Activated T-helper 9 cell treated with anti-CD3 and anti-CD28 coated beads, Interleukin-2, amount 50 U/mL, for 16 hours (primary cell): ENCODE measurements around the gene DENND4C.
"Not testable (repeated sequence)": the region's sequence is repeated elsewhere in the genome, so short reads cannot be mapped to it uniquely, and the experiment has no call there.

Source experiments
- DNase-seq: peaks from one replicate; pipeline ENCODE4 v3.0.0-alpha.2; 2020; ENCODE audit warnings: low read depth

The DENND4C gene

DNA sequence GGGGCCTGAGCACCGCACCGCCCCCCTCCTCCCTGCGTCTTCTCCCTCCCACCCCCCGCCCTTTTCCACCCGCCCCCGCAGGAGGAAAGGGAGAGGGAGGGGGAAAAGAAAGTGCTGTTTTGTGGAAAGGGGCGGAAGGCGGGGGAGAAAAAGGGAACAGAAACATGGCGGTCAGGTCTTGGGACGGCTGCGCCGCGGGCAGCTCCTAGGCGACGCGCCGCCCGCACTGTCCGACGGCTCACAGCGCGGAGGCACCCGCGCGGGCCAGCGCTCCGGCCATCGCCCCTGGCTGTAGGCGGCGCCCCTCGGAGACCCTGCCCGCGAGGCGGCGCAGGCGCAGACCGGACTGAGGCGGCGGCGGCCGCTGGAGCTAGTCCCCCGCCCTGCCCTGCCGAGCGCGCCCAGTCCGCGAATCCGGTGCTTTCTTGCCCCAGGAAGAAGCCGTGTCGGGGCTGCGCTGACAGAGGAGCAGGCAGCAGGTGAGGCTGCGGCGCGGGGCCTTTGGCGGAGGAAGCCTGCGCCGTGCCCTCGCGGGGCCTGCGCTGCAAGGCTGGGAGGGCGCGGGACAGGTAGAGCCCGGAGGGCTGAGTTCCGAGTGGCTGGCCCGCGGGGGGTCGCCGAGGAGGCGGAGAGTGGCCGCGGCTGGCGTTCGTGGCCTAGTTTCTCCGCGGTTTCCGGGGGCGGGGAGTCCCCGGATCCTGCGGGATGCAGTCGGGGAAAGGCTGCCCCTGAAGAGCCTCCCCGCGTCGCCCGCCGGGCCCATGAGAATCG lies at the start of gene DENND4C:
DENND4C (plus strand) TSS at position 339 of the 771 bp plus-strand sequence. CDS start 45,482 bp downstream, outside the sequence.
- DNase-seq: peak; percentile 72

- no peak for DNase-seq
Observed at GRCh38 chr9:19180991-19181390, 49.5 kb upstream of the DENND4C start.

DNA sequence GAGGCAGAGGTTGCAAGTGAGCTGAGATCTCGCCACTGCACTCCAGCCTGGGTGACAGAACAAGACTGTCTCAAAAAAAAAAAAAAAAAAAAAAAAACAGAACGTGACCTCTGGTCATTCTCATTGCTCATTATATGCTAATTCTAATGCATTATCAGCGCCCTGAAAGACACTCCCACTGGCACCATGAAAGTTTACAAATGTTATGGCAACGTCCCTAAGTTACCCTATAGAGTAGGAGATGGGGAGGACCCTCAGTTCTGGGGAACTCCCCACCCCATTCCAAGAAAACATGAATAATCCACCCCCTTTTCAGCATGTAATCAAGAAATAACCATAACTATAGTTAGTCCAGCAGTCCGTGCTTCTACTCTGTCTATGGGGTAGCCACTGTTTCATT lies 48.9 kb upstream of the DENND4C start:
- no peak for DNase-seq

DNA sequence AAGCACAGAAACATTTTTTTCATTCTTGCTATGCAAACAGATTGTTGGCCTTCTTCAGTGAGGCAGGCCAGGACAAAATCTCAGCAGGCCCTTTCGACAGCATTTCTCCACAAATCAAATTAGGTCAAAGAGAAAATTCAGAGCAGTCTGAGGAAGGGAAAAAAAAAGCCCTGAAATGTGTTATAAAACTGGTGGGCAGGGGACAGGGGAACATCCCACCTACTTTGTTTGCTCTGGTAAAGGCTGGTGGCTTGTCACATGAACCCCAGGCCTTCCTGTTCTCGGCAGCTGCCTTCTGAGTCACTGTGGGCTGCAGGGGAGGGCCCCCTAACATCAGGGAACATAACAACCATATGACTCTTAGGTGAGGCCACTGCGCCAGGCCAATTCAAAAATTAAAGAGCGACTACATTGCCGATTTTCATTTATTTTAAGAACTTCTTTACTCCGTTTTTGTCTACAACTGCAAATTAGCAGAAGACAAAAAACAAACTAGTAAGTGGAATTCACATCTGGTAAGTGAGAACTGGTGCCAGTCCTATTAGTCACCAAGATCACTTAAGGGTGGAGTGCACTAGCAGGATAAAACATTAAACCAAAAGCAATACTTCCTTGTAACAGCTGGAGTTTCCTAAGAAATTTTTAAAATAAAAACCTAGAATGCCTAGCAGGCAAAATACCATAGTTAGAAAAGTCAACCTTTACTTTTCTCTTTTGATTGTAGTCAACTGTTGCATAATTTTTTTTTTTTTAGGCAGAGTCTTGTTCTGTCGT lies 46.2 kb upstream of the DENND4C start:
- DNase-seq: peak; percentile 67

GRCh38 chr9:19185191-19185590 lies 45.3 kb upstream of the DENND4C start:
- no peak for DNase-seq

GRCh38 chr9:19186232-19186631 lies 44.3 kb upstream of the DENND4C start:
- no peak for DNase-seq

DNA sequence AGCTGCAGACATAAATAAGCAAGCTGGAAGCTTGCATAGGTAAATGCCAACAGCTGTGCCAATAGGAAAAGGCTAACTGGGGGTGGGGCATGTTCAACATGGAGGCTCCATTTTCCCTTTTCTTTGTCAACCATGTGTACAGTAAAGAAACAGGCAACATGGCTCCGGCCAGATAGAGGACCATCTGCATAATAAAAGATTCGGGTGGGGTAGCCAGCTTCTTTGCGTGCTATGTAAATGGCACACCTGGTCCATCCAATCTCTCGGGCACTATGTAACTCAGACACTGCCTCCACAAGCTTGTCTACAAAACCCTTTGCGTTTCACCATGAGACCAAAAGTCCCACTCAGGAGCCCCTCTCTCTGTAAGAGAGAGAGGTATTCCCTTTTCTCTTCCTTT lies 41.7 kb upstream of the DENND4C start:
- DNase-seq: no peak

- DNase-seq: no peak
Observed at GRCh38 chr9:19192202-19193028, 38.1 kb upstream of the DENND4C start.

GRCh38 chr9:19193029-19193324 lies 37.5 kb upstream of the DENND4C start:
- no peak for DNase-seq

GRCh38 chr9:19193358-19193973 lies 37.0 kb upstream of the DENND4C start:
- not testable (repeated sequence) for DNase-seq

DNA sequence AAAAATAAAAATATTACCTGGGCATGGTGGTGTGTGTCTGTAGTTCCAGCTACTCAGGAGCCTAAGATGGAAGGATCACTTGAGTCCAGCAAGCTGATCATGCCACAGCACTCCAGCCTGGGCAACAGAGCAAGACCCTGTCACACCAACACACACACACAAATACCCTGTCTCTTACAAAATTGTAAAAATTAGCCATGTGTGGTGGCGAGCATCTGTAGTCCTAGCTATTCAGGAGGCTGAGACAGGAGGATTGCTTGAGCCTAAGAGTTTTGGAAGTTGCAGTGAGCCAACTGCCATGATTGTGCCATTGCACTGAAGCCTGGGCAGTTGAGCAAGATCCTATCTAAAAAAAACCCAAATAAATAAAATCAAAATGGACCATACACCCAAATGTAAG lies 32.1 kb upstream of the DENND4C start:
- no peak for DNase-seq

DNA sequence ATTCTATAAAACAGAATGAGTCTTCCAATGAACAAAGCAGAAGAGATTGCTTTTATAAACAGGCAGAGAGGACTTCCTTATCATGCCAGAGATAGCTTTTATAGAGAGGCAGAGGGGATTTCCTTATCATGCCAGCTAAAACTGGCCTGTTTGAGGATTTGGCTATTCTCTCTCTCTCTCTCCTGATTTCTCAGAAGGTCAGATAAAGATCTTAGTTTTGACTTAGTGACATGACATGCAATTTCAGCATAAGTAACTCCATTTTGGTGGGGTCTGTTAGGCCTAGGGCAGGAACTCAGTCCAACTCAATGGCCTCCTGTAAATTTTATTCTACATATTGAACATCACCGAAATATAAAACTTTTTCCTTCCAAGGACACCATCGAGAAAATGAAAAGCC lies 31.5 kb upstream of the DENND4C start:
- no peak for DNase-seq

- DNase-seq: no peak
Observed at GRCh38 chr9:19200229-19200628, 30.3 kb upstream of the DENND4C start.

DNA sequence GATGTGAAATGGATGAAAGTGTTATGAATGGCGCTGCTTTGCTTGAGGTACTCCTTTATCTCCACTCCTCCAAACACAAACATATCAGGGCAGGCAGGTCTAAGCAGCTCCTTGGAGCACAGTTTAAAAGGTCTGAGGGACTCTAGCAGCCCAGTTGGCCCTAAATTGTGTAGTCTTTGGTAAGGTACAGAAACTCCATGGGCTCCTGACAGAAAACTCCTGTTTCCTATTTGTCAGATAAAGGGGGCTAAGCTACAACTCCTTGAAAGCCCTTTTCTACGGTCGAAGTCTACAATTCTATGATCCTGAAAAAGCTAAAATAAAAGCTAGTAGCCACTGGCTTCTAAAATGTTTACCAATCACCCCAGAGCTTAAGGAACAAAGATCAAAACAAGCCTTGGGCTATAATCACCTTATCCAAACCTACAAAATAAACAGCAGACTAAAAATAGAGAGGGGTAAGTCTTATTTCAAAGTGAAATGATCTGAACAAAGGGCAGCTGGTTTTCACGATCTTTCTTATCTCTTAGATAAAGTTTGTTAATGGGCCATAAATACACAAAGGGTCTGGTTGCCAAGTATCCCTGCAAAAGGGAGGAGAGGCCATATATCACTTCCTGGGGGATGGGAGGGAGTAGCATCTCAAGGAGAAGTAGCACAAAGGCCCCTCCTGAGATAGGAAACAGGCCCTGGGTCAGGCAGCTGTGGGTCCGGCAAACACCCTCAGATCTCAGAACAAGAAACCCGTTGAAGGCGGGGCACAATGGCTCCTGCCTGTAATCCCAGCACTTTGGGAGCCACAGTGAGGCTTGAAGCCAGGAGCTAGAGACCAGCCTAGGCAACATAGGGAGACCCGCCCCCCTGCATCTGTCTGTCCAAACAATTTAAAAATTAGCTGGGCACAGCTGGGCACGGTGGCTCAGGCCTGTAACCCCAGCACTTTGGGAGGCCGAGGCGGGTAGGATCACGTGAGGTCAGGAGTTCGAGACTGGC lies 28.3 kb upstream of the DENND4C start:
- no peak for DNase-seq

- no peak for DNase-seq
Observed at GRCh38 chr9:19203058-19203457, 27.4 kb upstream of the DENND4C start.

- no peak for DNase-seq
Observed at GRCh38 chr9:19208653-19209052, 21.8 kb upstream of the DENND4C start.

DNA sequence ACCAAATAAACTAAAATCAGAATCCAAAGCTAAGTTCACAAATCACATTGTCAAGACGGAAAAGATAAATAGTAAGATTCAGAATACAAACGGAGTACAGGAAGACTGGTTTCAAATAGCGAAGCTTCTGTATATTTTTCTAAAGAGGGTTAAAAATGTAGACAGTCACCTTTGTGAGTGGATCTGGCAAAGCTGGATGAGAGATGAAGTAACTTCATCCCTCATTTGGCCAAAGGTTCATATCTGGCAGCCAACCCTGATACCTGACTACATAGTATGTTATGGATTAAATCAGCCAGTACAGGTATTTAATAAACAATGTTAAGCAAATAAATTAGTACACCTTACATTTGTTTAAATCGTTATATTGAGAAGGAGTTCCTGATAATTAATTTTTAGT lies 21.3 kb upstream of the DENND4C start:
- no peak for DNase-seq

GRCh38 chr9:19213823-19214222 lies 16.7 kb upstream of the DENND4C start:
- no peak for DNase-seq

DNA sequence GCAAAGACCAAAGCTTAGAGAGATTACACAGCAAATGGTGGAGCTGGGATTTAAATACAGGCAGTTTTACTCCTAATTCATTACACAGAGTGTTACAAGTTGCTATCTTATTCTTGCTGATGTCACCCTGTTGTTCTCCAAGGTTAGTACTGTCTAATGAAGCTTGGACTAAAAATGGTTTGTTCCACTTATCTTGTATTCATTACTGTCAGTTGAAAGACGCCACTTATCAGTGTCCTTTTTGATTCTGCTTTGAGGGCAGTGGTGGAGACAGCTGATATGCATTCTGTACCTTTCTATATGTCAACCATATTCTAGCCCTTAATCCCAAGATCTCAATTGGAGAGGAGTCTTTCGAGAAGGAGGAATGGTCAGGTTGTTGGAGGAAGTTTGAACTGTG lies 14.0 kb upstream of the DENND4C start:
- no peak for DNase-seq

DNA sequence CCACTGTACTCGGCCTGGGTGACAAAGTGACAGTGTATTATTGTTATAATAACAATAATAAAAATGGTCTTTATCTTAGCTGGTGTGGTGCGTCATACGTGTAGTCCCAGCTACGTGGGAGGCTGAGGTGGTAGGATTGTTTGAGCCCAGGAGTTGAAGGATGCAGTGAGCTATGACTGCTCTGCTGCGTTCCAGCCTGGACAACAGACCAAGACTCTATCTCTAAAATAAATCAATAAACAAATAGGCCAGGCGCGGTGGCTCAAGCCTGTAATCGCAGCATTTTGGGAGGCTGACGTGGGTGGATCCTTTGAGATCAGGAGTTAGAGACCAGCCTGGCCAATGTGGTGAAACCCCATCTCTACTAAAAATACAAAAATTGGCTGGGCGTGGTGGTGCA lies 9.2 kb upstream of the DENND4C start:
- no peak for DNase-seq

DNA sequence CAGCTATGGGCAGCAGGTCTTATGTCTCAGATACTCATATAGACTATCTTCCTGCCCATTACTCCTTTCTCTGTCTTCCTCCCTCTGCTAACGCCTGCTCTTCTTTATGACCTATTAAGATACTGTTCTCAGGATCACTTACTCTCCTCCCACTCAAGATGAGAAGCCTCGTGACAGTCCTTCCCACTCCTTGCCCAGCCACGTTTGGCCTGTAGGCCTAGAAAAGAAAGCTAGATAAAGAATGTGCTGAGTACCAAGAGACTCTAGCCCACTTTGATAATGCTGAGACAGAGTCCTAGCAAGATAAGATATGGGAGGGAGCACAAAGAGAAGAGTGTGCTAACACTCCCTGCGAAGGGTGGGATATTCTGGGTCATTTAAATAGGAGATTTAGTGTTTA lies 6.8 kb upstream of the DENND4C start:
- DNase-seq: no peak
